BJ (cell line): Measurements from ENCODE around the gene SAPCD2. TPM values are rescaled to one million over a fixed set of nuclear protein-coding genes. Genes with fewer than 3 reads are reported as not detected.

Experiments used
- CTCF ChIA-PET: fragments of 350-600 bp; formaldehyde crosslinking; extraction: SDS; loops from one replicate; lab custom pipeline; 2021; ENCODE audit warnings: antibody characterized with exemption, inconsistent platforms; lab: Yijun Ruan, JAX
- POLR2A ChIA-PET: fragments of 300-600 bp; sonication (Branson Sonifier 250); formaldehyde crosslinking; extraction: SDS; loops from one replicate; lab custom pipeline; 2021; ENCODE audit warnings: antibody characterized with exemption; lab: Charles Lee
- DNase-seq: peaks from one replicate; pipeline ENCODE4 v3.0.0-alpha.2; 2011; ENCODE audit warnings: low read depth
- H3K27me3 ChIP-seq: 2 replicates; pipeline ENCODE4 v1.6.0; 2011; ENCODE audit warnings: low read length; ENCODE audit not compliant: control insufficient read depth, insufficient read depth
- H3K36me3 ChIP-seq: 2 replicates; pipeline ENCODE4 v1.5.1; 2011; ENCODE audit warnings: low read length; ENCODE audit not compliant: control insufficient read depth, insufficient read depth
- H3K4me3 ChIP-seq: 2 replicates; pipeline ENCODE4 v1.5.1; 2011; ENCODE audit warnings: low read depth, mild to moderate bottlenecking, control low read depth, low read length
- CTCF ChIP-seq: IDR thresholded peaks from 2 replicates; pipeline ENCODE4 v1.5.1; 2011; ENCODE audit warnings: low read depth, mild to moderate bottlenecking, control low read depth, inconsistent platforms, low read length, moderate library complexity; ENCODE audit not compliant: insufficient read depth
- polyA plus RNA-seq: library from polyadenylated mRNA; depleted of rRNA; stranded (reverse); fragments of >200 nt; gene quantifications from 2 replicates; pipeline ENCODE4 v1.2.3, GENCODE V29; 2011

Gene SAPCD2
- polyA plus RNA-seq, 1 experiment = 8.6 TPM

- H3K36me3 ChIP-seq = peaks cover 22% of the 10 kb centered on the region
- POLR2A ChIA-PET = no interaction called here
- CTCF ChIA-PET = interaction anchor here (0.9 to 1.5 kb wide), 2 partner anchors 7 to 124 kb away, joined by 3 to 9 read pairs; no protein-coding TSS in a partner anchor
- no peak overlapping the region for H3K4me3 ChIP-seq
- DNase-seq = no peak
- no peaks in the 10 kb centered on the region for H3K27me3 ChIP-seq
- TF ChIP-seq CTCF = no peak
Measured at GRCh38 chr9:137112564-137113384, 42.4 kb upstream of the SAPCD2 start.

GRCh38 chr9:137111788-137112563 lies 41.6 kb upstream of the SAPCD2 start:
- no peak for TF ChIP-seq CTCF
- CTCF ChIA-PET = interaction anchor here (0.9 kb wide), 1 partner anchor 8 kb away, joined by 3 read pairs; no protein-coding TSS in a partner anchor
- Histone ChIP-seq H3K36me3 (peaks cover 29% of the 10 kb centered on the region), H3K27me3 (no peaks in the 10 kb centered on the region), H3K4me3 (no peak overlapping the region)
- DNase-seq = no peak
- POLR2A ChIA-PET = no interaction called here

GRCh38 chr9:137110911-137111787 lies 40.8 kb upstream of the SAPCD2 start:
- DNase-seq = no peak
- no peaks in the 10 kb centered on the region for H3K27me3 ChIP-seq
- POLR2A ChIA-PET = no interaction called here
- H3K4me3 ChIP-seq = no peak overlapping the region
- CTCF ChIA-PET = interaction anchor here (0.9 kb wide), 1 partner anchor 9 kb away, joined by 3 read pairs; no protein-coding TSS in a partner anchor
- TF ChIP-seq CTCF = no peak
- H3K36me3 ChIP-seq = peaks cover 33% of the 10 kb centered on the region

- DNase-seq = no peak
- no peak overlapping the region for H3K4me3 ChIP-seq
- POLR2A ChIA-PET = no interaction called here
- CTCF ChIA-PET = no interaction called here
- no peak for TF ChIP-seq CTCF
- peaks cover 38% of the 10 kb centered on the region for H3K36me3 ChIP-seq
- H3K27me3 ChIP-seq = no peaks in the 10 kb centered on the region
Measured at GRCh38 chr9:137110147-137110910, 40.0 kb upstream of the SAPCD2 start.
